Astrocyte of the spinal cord (primary cell): Measurements from ENCODE around the gene POFUT1.
"Not testable (repeated sequence)": the region's sequence is repeated elsewhere in the genome, so short reads cannot be mapped to it uniquely, and the experiment has no call there.

ENCODE experiments used
- DNase-seq: peaks from one replicate; pipeline ENCODE4 v3.0.0; 2011; ENCODE audit warnings: low read depth, low spot score
- H3K4me3 ChIP-seq: 2 replicates; pipeline ENCODE4 v1.5.1; 2011; ENCODE audit warnings: low read depth, mild to moderate bottlenecking, low read length, moderate library complexity
- CTCF ChIP-seq: IDR thresholded peaks from 2 replicates; pipeline ENCODE4 v1.5.1; 2012; ENCODE audit warnings: low read depth, mild to moderate bottlenecking, low read length, inconsistent platforms
- in situ Hi-C: cut with HindIII; loops from 2 replicates; pipeline ENCODE4 v1.10.0; 2017; ENCODE audit warnings: low sequenced_read_pairs

Gene POFUT1

DNA sequence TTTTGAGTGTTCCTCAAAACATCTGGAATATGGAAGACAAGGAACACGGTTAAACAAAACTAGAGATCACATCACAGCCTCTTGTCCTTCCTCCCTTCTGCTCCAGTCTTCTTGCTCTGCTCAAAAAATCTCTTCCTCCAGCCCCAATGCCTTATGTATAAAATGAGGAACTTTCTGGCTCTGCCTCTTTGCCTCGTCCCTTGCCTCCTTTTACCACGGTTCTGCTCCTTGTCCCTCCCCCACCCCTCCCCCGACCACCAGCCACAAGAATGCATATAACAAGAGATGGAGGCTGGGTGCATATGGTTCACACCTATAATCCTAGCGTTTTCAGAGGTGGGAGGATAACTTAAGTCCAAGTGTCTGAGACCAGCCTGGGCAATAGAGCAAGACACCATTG, 43.7 kb upstream of the POFUT1 start:
- TF ChIP-seq CTCF, result no peak
- in situ Hi-C loops, result no loop called here
- H3K4me3 ChIP-seq, result no peak overlapping the region
- DNase-seq, result no peak

DNA sequence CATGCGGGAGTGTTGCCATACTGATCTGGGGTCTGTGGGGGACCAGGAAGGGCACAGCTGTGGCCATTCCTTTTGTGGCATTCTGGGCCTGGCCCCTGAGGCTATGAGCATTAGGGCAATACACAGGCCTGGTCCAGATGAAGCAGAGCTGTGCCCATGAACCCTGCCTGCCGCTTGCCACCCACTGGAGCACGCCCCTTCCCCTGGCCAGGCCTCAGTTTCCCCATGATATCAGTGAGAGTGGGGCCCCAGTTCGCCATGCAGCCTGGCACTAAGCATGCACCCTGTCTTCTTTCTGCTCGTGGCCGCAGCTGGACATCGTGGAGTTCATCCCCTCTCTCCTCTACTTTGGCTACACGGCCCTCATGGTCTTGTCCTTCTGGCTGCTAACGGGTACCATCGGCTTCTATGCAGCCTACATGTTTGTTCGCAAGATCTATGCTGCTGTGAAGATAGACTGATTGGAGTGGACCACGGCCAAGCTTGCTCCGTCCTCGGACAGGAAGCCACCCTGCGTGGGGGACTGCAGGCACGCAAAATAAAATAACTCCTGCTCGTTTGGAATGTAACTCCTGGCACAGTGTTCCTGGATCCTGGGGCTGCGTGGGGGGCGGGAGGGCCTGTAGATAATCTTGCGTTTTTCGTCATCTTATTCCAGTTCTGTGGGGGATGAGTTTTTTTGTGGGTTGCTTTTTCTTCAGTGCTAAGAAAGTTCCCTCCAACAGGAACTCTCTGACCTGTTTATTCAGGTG, 42.5 kb upstream of the POFUT1 start:
- H3K4me3 ChIP-seq, result no peak overlapping the region
- peak; percentile 57 for DNase-seq
- TF ChIP-seq CTCF, result no peak
- in situ Hi-C loops, result no loop called here

DNA sequence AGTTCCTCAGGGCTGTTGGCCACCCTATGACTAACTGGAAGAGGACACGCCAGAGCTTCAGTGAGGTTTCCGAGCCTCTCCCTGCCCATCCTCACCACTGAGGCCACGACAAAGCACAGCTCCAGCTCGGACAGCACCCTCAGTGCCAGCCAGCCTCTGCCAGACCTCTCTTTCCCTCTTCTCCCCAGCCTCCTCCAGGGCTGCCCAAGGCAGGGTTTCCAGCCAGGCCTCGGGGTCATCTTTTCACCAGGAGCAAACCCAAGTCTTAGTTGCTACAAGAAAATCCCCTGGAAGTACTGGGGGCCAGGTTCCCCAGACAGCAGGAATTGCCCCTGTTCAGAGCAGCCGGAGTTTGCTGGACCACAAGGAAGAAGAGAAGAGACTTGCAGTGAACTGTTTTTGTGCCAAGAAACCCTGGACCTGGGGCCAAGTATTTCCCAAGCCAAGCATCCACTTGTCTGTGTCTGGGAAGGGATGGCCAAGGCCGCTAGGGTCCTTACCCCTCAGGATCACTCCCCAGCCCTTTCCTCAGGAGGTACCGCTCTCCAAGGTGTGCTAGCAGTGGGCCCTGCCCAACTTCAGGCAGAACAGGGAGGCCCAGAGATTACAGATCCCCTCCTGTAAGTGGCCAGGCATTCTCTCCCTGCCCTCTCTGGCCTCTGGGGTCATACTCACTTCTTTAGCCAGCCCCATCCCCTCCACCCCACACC, 41.7 kb upstream of the POFUT1 start:
- no peak for TF ChIP-seq CTCF
- DNase-seq, result no peak
- H3K4me3 ChIP-seq, result no peak overlapping the region
- in situ Hi-C loops, result no loop called here

- in situ Hi-C loops, result no loop called here
- H3K4me3 ChIP-seq, result no peak overlapping the region
- DNase-seq, result no peak
- TF ChIP-seq CTCF, result no peak
Observed at GRCh38 chr20:32167552-32167951, 40.1 kb upstream of the POFUT1 start.

GRCh38 chr20:32168184-32168910, 39.3 kb upstream of the POFUT1 start:
- peak; percentile 34 for DNase-seq
- H3K4me3 ChIP-seq, result no peak overlapping the region
- in situ Hi-C loops, result no loop called here
- TF ChIP-seq CTCF, result no peak

DNA sequence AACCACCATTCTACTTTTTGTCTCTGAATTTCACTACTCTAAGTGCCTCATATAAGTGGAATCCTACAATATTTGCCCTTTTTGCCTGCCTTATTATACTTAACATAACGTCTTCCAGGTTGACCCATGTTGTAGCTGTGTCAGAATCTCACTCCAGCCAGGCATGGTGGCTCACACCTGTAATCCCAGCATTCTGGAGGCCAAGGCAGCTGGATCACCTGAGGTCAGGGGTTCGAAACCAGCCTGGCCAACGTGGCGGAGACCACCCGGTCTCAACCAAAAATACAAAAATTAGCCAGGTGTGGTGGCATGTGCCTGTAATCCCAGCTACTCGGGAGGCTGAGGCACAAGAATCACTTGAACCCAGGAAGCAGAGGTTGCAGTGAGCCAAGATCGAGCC, 30.0 kb upstream of the POFUT1 start:
- DNase-seq, in situ Hi-C loops, H3K4me3 ChIP-seq: not testable (repeated sequence)

GRCh38 chr20:32179515-32179914, 28.2 kb upstream of the POFUT1 start:
- TF ChIP-seq CTCF, result no peak
- in situ Hi-C loops, result no loop called here
- H3K4me3 ChIP-seq, result no peak overlapping the region
- DNase-seq, result no peak
